Mesendoderm (in vitro differentiated cells): Measurements from ENCODE around the gene ATF1.

Experiments
- DNase-seq: peaks from one replicate; pipeline ENCODE4 v3.0.0; 2013
- H2AK5ac ChIP-seq: 2 replicates; pipeline ENCODE4 v1.6.1; 2013; ENCODE audit warnings: low read length, inconsistent platforms
- H2BK120ac ChIP-seq: 2 replicates; pipeline ENCODE4 v1.6.1; 2013; ENCODE audit warnings: low read depth, mild to moderate bottlenecking, low read length, moderate library complexity, mixed read lengths
- H2BK15ac ChIP-seq: replicated peaks from 2 replicates; pipeline ENCODE4 v1.6.1; 2013; ENCODE audit warnings: low read depth, mild to moderate bottlenecking, moderate library complexity
- H2BK5ac ChIP-seq: 2 replicates; pipeline ENCODE4 v1.6.1; 2013; ENCODE audit warnings: low read length, inconsistent platforms
- H3K18ac ChIP-seq: 2 replicates; pipeline ENCODE4 v1.6.1; 2013; ENCODE audit warnings: mild to moderate bottlenecking, low read length, mixed read lengths
- H3K23ac ChIP-seq: one replicate; pipeline ENCODE4 v1.6.1; 2013; ENCODE audit warnings: low read length
- H3K27ac ChIP-seq: 2 replicates; pipeline ENCODE4 v1.5.1; 2013; ENCODE audit warnings: low read depth, mild to moderate bottlenecking, inconsistent platforms, low read length, moderate library complexity
- H3K27me3 ChIP-seq: 2 replicates; pipeline ENCODE4 v1.6.1; 2013; ENCODE audit warnings: low read length, control low read depth, mild to moderate bottlenecking, inconsistent platforms; ENCODE audit not compliant: insufficient read depth, poor library complexity
- H3K36me3 ChIP-seq: 2 replicates; pipeline ENCODE4 v1.6.1; 2013; ENCODE audit warnings: low read length, inconsistent platforms; ENCODE audit not compliant: control insufficient read depth, insufficient read depth
- H3K4ac ChIP-seq: one replicate; pipeline ENCODE4 v1.6.1; 2013; ENCODE audit warnings: low read depth, mild to moderate bottlenecking, low read length, moderate library complexity
- H3K4me1 ChIP-seq: 2 replicates; pipeline ENCODE4 v1.6.1; 2013; ENCODE audit warnings: low read depth, low read length, inconsistent platforms; ENCODE audit not compliant: control insufficient read depth
- H3K4me2 ChIP-seq: 2 replicates; pipeline ENCODE4 v1.6.1; 2013; ENCODE audit warnings: low read length
- H3K4me3 ChIP-seq: 2 replicates; pipeline ENCODE4 v1.5.1; 2013; ENCODE audit warnings: mild to moderate bottlenecking, low read length
- H3K56ac ChIP-seq: one replicate; pipeline ENCODE4 v1.6.1; 2013; ENCODE audit warnings: low read length
- H3K79me1 ChIP-seq: 2 replicates; pipeline ENCODE4 v1.6.1; 2013; ENCODE audit warnings: low read length, inconsistent platforms
- H3K79me2 ChIP-seq: 2 replicates; pipeline ENCODE4 v1.6.1; 2013; ENCODE audit warnings: mild to moderate bottlenecking, low read length; ENCODE audit not compliant: control insufficient read depth, insufficient read depth
- H3K9ac ChIP-seq: 2 replicates; pipeline ENCODE4 v1.6.1; 2013; ENCODE audit warnings: low read length, inconsistent platforms
- H4K5ac ChIP-seq: one replicate; pipeline ENCODE4 v1.6.1; 2013; ENCODE audit warnings: low read length
- H4K8ac ChIP-seq: one replicate; pipeline ENCODE4 v1.6.1; 2013; ENCODE audit warnings: low read depth, mild to moderate bottlenecking, control low read depth, low read length, moderate library complexity
- WGBS: extraction: QIAGEN DNeasy Blood & Tissue Kit; methylation state at CpG from one replicate; pipeline ENCODE4 v1.1.7; 2013; ENCODE audit warnings: low lambda C conversion rate, missing lambda C conversion rate; ENCODE audit not compliant: insufficient coverage; ENCODE audit errors: extremely low coverage; 5-methylcytosine and 5-hydroxymethylcytosine counted together

Gene ATF1

GRCh38 chr12:50780013-50780412, 16.1 kb downstream of the ATF1 start:
- Histone ChIP-seq H3K79me2 (peaks cover 8% of the 10 kb centered on the region), H4K5ac (no peak overlapping the region), H3K36me3 (no peaks in the 10 kb centered on the region), H3K4me2 (no peak overlapping the region), H3K18ac (no peak overlapping the region), H3K27ac (no peak overlapping the region), H3K56ac (no peak overlapping the region), H3K4me1 (no peaks in the 10 kb centered on the region), H3K79me1 (peaks cover 5% of the 10 kb centered on the region), H3K4me3 (no peak overlapping the region), H4K8ac (no peak overlapping the region), H2AK5ac (no peak overlapping the region), H3K27me3 (no peaks in the 10 kb centered on the region), H2BK120ac (no peak overlapping the region), H3K4ac (no peak overlapping the region), H2BK15ac (no peak overlapping the region), H3K23ac (no peak overlapping the region), H2BK5ac (no peak overlapping the region), H3K9ac (no peak overlapping the region)
- WGBS = no CpG with 5 or more reads among the region's 4 CpGs
- DNase-seq = no peak

DNA sequence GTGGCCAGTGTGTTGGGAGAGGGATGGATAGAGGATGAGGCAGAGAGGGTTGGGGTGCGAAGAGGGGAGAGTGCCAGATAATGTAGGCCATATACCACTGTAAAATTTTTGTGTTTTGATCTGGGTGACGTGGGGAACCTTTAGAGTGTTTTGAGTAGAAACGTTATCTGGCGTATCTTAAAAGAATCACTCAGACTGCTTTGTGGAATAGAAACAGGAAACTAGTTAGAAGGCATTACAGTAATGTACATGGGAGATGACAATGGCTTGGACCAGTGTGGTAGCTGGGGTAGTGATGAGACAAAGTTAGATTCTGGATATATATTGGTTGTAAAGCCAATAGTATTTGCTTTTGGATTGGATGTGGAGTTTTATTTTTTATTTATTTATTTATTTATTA, 20.6 kb downstream of the ATF1 start:
- H3K79me1 ChIP-seq = peaks cover 2% of the 10 kb centered on the region
- H3K36me3 ChIP-seq = no peaks in the 10 kb centered on the region
- no peak overlapping the region for H3K4me2 ChIP-seq
- DNase-seq = no peak
- H3K56ac ChIP-seq = no peak overlapping the region
- no peaks in the 10 kb centered on the region for H3K27me3 ChIP-seq
- H4K8ac ChIP-seq = peak overlapping the region; percentile 40
- no peak overlapping the region for H4K5ac ChIP-seq
- H3K27ac ChIP-seq = no peak overlapping the region
- no peak overlapping the region for H3K18ac ChIP-seq
- no peak overlapping the region for H2AK5ac ChIP-seq
- no peak overlapping the region for H3K4me3 ChIP-seq
- no CpG with 5 or more reads among the region's 4 CpGs for WGBS
- H3K23ac ChIP-seq = no peak overlapping the region
- no peaks in the 10 kb centered on the region for H3K79me2 ChIP-seq
- no peak overlapping the region for H2BK5ac ChIP-seq
- no peak overlapping the region for H3K4ac ChIP-seq
- no peak overlapping the region for H2BK15ac ChIP-seq
- no peak overlapping the region for H3K9ac ChIP-seq
- H2BK120ac ChIP-seq = no peak overlapping the region
- no peaks in the 10 kb centered on the region for H3K4me1 ChIP-seq

DNA sequence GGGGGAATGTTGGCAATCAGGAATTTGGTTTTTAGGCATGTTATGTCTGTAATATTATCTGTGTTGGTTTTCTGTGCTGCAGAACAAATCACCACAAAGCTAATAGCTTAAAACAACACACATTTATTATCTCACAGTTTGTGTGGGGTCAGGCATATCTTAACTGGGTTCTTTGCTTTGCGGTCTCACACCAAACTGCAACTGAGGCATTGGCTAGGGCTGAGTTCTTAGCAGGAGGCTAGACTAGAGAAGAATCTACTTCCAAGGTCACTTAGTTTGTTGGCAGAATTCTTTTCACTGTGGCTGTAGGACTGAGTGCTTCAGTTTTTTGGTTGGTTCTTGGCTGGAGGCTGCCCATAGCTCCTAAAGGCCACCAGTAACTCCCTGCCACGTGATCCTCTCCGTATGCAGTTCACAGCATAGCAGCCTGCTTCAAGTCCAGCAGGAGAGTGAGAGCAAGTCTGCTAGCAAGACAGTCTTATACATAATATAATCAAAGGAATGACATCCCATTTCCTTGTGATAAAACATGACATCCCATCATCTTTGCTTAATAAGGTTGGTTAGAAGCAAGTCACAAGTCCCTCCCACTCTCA, 21.6 kb downstream of the ATF1 start:
- no peak overlapping the region for H4K5ac ChIP-seq
- no peak overlapping the region for H3K56ac ChIP-seq
- no peaks in the 10 kb centered on the region for H3K4me1 ChIP-seq
- no peaks in the 10 kb centered on the region for H3K36me3 ChIP-seq
- no peak overlapping the region for H2BK15ac ChIP-seq
- no peak overlapping the region for H3K4me3 ChIP-seq
- DNase-seq = no peak
- no peak overlapping the region for H4K8ac ChIP-seq
- H3K27me3 ChIP-seq = no peaks in the 10 kb centered on the region
- H2BK120ac ChIP-seq = no peak overlapping the region
- H3K79me2 ChIP-seq = no peaks in the 10 kb centered on the region
- no peak overlapping the region for H3K4me2 ChIP-seq
- H2BK5ac ChIP-seq = no peak overlapping the region
- no peak overlapping the region for H3K27ac ChIP-seq
- H3K79me1 ChIP-seq = peaks cover 2% of the 10 kb centered on the region
- no peak overlapping the region for H3K23ac ChIP-seq
- H2AK5ac ChIP-seq = no peak overlapping the region
- no CpG with 5 or more reads among the region's 3 CpGs for WGBS
- no peak overlapping the region for H3K18ac ChIP-seq
- H3K4ac ChIP-seq = no peak overlapping the region
- H3K9ac ChIP-seq = no peak overlapping the region

- Histone ChIP-seq H3K79me1 (peaks cover 2% of the 10 kb centered on the region), H4K5ac (no peak overlapping the region), H3K18ac (no peak overlapping the region), H4K8ac (no peak overlapping the region), H3K23ac (no peak overlapping the region), H2BK15ac (no peak overlapping the region), H3K79me2 (no peaks in the 10 kb centered on the region), H3K56ac (no peak overlapping the region), H3K4me2 (no peak overlapping the region), H3K4ac (no peak overlapping the region), H3K27ac (no peak overlapping the region), H3K9ac (no peak overlapping the region), H3K4me1 (no peaks in the 10 kb centered on the region), H3K27me3 (no peaks in the 10 kb centered on the region), H2AK5ac (no peak overlapping the region), H3K4me3 (no peak overlapping the region), H2BK120ac (no peak overlapping the region), H3K36me3 (no peaks in the 10 kb centered on the region), H2BK5ac (no peak overlapping the region)
- peak; percentile 82 for DNase-seq
- WGBS = no CpG with 5 or more reads among the region's 3 CpGs
Observed at GRCh38 chr12:50786498-50787231, 22.8 kb downstream of the ATF1 start.

- Histone ChIP-seq H4K5ac (no peak overlapping the region), H2BK120ac (no peak overlapping the region), H2BK15ac (no peak overlapping the region), H2BK5ac (no peak overlapping the region), H3K79me2 (no peaks in the 10 kb centered on the region), H3K27ac (no peak overlapping the region), H3K4me3 (no peak overlapping the region), H2AK5ac (no peak overlapping the region), H3K56ac (no peak overlapping the region), H3K27me3 (no peaks in the 10 kb centered on the region), H3K9ac (no peak overlapping the region), H3K36me3 (no peaks in the 10 kb centered on the region), H3K18ac (no peak overlapping the region), H3K79me1 (peaks cover 2% of the 10 kb centered on the region), H3K4me2 (no peak overlapping the region), H3K23ac (no peak overlapping the region), H3K4me1 (no peaks in the 10 kb centered on the region), H4K8ac (no peak overlapping the region), H3K4ac (no peak overlapping the region)
- DNase-seq = no peak
- no CpG with 5 or more reads among the region's 2 CpGs for WGBS
Observed at GRCh38 chr12:50787618-50788017, 23.7 kb downstream of the ATF1 start.

DNA sequence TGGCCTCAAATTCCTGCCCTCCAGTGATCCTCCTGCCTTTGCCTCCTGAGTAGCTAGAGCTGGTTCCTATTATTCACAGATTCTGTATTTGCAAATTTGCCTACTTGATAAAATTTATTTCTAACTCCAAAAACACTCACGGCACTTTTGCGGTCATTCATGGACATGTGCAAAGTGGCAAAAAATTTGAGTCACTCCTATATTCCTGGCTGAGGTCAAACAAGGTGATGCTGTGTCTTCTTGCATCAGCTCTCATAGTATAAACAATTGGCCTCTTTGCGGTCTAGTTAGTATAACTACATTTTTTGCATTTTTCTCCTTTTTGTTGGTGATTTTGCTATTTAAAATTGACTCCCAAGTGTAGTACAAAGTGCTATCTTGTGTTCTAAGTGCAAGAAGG, 24.7 kb downstream of the ATF1 start:
- no peak overlapping the region for H3K56ac ChIP-seq
- H3K79me1 ChIP-seq = peaks cover 2% of the 10 kb centered on the region
- no peak overlapping the region for H3K23ac ChIP-seq
- H4K5ac ChIP-seq = no peak overlapping the region
- H4K8ac ChIP-seq = no peak overlapping the region
- no peak overlapping the region for H3K27ac ChIP-seq
- no peaks in the 10 kb centered on the region for H3K27me3 ChIP-seq
- no peak overlapping the region for H3K4ac ChIP-seq
- H3K9ac ChIP-seq = no peak overlapping the region
- H2AK5ac ChIP-seq = no peak overlapping the region
- H3K18ac ChIP-seq = no peak overlapping the region
- no peak for DNase-seq
- H2BK120ac ChIP-seq = no peak overlapping the region
- H3K4me2 ChIP-seq = no peak overlapping the region
- no CpG with 5 or more reads among the region's 3 CpGs for WGBS
- H3K4me3 ChIP-seq = no peak overlapping the region
- H3K36me3 ChIP-seq = no peaks in the 10 kb centered on the region
- H2BK5ac ChIP-seq = no peak overlapping the region
- no peak overlapping the region for H2BK15ac ChIP-seq
- H3K4me1 ChIP-seq = no peaks in the 10 kb centered on the region
- no peaks in the 10 kb centered on the region for H3K79me2 ChIP-seq
